Mesenteric fat pad (tissue), 1 donor: ENCODE measurements around the gene TMEM87A. TPM values are rescaled to one million over a fixed set of nuclear protein-coding genes. Genes with fewer than 3 reads are reported as not detected.
"Not testable (repeated sequence)": the region's sequence is repeated elsewhere in the genome, so short reads cannot be mapped to it uniquely, and the experiment has no call there.

ENCODE experiments used
- DNase-seq: peaks from one replicate; pipeline ENCODE4 v3.0.0-alpha.2; 2020; ENCODE audit warnings: low spot score
- total RNA-seq: library from RNA; stranded (reverse); fragmentation: NEBNext Ultra II Directional; extraction: Animal tissue kit (Norgen Biotek cat#: 25700); gene quantifications from one replicate; pipeline ENCODE4 v1.2.1, GENCODE V29; 2021
- donor health status: DM: yes; HTN: yes; CAD: no.

TMEM87A gene
- total RNA-seq, 1 donor from 2014 or later, result 49.4 TPM

DNA sequence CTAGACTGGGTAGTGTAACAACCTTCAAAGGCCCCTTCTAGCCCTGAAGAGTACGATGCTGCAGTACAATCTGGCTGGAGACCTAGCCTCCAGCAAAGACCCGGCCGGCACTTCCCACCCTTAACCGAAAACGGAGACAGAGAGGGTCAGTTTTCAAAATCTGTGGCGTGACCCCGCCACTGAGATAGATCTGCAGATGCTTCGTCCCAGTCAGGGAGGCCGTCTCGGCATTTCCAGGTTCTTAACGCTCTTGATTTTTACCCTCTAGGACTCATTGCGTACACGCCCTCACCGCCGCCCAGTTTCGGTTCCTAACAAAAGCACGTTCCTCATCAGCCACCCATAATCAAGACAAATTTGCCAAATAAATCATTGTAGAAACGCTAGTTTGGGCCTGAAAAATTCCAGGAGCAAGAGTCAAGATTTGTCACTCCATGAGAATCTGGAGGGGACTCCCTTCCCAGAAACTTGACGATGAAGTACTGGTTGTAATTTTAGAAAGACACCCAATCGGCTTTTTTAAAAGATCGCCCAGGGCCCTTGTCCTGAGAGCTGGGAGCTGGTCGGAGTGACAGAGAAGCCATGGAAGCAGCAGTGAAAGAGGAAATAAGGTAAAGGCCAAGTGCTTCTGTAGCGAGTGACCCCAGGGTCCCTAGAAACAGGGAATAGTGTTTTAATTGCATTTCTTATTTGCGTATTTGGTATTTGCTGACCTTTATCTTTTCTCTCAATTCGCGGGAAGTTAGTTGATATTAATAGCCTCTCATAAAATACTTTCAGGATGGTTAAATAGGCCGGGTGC, 868 bp upstream of the TMEM87A start:
- DNase-seq, result peak; percentile 92

DNA sequence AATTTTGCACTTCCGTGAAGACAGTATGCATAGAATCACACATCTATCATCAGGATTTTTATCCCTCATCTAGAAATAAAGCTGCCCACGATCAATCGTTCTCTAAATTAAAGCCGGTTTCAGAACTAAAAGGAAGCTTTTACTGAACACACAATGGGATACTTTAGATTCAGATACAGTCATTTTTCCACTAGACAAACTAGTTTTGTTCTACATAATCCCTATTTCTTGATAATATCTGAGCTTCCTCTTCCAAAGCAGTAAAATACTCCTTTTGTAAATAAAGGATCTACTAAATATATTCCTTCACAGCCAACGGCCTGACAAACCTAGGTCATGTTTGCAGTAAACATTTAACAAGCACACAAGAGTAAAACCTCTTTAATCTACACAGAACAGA, 2.2 kb downstream of the TMEM87A start:
- DNase-seq, result no peak

DNA sequence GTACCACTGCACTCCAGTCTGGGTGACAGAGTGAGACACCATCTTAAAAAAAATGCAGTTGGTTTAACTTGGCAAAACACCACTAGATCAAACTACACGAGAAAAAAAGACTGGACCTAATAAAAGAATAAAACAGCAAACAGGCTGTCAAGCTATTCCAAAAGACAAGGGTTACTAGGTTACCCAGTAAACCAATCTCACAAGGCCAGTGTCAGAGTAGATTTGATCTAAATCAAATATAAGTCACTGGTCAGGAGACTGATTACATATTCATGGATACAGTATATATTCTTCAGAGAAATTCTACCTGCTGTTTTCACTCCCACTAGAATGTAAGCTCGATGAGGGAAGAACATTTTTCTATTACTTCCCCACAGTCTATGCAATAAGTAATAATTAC, 2.7 kb downstream of the TMEM87A start:
- DNase-seq, result no peak

DNA sequence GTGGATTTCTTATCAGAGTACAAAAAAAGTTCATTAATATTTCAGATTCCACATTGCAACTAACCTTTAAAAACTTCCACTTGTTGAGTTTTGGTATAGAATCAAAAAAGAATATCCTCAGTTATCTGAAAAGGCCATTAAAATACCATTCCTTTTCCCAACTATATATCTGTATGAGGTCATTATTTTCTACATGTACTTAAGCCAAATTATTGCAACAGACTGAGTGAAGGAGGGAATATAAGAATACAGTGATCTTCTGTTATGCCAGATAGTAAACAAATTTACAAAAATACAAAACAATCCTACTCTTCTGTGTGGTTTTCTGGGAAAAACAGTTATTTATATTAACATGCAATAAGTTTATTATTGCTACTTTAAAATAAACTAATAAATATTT, 5.9 kb downstream of the TMEM87A start:
- DNase-seq, result no peak

DNA sequence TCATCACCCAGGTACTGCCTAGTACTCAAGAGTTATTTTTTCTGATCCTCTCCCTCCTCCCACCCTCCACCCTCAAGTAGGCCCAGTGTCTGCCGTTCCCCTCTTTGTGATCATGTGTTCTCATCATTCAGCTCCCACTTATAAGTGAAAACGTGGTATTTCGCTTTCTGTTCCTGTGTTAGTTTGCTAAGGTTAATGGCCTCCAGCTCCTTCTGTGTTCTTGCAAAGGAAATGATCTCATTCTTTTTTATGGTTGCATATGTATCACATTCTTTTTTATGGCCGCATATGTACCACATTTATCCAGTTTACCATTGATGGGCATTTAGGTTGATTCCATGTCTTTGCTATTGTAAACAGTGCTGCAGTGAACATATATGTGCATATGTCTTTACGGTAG, 8.4 kb downstream of the TMEM87A start:
- DNase-seq, result no peak

DNA sequence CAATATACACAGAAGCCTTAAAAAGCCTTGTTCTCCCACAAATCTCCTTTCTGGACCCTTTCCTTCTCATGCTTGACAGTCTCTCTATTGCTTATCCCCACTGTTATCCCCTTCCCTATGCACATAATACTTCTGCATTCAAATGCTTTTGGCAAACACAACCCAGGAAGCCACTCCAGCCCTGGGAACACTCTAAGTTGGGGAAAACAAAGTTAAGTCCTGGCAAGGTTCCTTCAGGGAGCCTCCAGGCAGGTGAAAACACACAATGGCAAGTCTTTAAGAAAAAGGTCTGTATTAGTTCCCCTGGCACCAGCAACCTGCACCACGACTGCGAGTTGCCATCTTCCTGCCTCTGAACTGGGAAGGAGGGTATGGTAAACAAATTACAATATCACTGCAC, 19.9 kb downstream of the TMEM87A start:
- no peak for DNase-seq

DNA sequence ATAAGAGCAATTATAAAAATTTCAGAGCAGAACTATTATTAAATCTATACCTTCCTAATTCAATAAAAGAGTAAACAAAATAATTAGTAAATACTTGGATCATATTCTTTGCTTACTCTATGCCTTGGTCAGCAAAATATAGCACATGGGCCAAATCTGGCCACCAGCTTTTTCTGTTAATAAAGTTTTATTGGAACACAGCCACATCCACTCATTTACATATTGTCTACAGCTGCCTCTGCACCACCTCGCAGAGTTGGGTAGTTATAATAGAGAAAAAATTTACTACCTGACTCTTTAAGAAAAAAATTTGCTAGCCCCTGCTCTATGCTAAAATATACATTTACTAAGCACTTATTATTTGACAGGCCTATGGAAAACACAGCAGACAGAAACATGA, 32.4 kb downstream of the TMEM87A start:
- no peak for DNase-seq

DNA sequence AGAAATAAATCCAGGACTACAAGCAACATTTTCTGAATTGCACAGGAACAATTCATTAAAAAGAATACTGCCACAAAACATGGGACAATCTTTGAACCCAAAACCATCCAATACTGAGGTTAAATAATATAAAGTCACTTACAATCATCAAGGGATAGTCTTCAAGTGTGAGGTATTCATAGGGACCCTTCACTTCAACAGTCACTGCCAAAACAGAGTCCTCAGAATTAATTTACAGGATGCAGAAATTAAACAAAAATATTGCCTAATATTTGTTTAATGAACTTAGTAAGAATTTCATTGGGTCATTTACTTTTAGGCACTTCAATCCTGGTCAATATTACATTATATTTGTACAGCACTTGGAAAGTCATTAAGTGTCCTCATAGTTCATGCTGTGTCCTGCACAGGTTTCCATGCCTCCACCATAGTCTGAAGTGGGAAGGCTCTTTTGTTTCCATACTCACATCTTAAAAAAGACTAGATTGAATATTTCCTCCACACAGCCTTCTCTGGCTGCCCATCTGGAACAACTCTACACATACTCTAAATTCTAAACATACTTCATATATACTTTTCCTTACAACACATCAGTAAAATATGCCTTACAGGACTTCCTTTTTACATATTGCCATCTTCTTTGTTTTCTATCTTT, 33.6 kb downstream of the TMEM87A start:
- DNase-seq, result no peak

DNA sequence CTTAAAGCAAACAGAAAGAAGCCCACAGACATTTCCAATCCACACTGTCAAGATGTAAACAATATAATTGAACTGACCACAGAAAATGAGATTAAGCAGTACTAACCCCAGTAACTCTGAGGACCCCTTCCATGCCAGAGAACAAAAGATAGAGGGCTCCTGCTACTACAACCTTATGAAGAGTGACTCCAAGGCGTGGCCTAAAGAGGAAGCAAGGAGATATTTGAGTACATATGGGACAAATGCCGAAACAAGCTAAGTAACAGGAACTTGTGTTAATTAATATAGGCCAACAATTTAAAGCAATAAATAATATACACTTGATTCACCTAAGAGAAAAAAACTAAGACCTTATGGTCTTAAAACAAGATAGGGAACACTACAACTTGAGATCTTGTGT, 40.1 kb downstream of the TMEM87A start:
- DNase-seq, result no peak

DNA sequence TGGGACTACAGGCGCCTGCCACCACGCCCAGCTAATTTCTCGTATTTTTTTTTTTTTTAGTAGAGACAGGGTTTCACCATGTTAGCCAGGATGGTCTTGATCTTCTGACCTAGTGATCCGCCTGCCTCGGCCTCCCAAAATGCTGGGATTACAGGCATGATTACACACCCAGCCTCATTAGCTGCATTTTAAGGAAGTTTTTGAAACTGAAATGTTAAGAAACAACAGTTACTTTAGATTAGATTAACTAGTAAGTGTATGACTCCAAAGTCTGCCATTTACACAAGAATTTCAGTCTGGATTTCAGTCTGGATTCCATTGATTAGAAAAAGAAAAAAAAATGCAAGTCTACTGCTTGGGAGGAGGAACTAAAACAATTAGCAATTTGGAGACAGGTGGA, 40.6 kb downstream of the TMEM87A start:
- DNase-seq, result no peak

DNA sequence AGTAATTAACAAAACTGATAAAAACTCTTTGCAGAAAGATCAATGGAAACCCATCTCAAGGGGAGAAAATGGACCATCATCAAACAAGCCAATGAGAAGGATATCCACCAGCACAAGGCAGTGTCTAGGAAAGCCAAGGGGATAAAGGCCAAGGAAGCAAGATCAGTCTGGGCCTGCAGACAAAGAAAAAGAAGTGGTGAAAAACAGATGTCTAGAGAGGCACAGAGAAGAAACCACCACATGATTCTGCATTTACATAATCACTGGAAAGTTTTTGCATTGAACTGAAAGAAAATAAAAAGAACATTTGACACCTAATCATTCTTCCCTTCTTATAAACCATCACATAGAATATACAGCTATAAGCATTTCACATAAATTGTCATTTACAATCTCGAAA, 42.1 kb downstream of the TMEM87A start:
- DNase-seq, result no peak

DNA sequence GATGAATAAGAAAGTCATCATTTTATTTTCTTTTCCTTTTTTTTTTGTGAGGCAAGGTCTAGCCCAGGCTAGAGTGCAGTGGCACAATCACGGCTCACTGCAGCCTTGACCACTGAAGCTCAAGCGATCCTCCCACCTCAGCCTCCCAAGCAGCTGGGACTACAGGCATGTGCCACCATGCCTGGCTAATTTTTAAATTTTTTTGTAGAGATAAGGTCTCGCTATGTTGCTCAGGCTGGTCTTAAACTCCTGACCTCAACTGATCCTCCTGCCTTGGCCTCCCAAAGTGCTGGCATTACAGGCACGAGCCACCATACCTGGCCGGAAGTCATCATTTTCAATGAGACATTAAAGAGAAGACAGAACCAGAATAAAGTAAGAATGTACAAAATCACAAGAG, 44.3 kb downstream of the TMEM87A start:
- DNase-seq, result not testable (repeated sequence)

DNA sequence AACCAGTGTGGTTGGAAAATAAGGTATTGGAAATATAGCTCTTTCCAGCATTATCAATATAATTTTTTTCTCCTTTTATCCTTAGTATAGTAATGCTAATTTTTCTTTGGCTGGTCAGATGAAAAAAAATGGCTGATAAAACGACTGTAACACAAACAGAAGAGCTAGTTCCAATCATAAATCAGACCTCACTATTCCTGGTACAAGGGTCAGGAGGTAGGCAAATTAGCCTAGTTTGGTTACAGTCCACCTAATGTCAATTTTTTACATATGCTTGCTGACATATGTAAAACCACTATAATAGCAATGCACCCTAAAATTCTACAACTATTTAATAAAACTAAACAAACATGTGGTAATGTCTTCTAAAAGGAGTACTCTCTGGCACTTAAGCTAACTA, 45.2 kb downstream of the TMEM87A start:
- no peak for DNase-seq

DNA sequence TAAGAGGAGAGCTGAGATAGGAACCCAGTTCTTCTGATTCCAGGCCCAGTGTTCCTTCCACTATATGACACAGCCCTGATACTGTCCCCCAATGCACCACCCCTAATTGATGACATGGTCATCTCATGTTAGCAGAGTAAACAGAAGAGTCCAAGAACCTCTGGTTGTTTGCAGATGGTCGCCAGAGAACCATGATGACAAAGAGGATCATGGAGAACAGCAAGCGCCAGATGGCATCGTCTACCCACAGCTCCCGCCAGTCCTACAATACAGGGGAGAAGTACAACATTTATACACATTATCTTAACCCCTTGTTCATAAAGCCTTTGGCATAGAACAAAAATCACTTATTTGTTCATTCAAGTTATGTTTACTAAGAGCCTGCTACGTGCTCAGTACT, 46.6 kb downstream of the TMEM87A start:
- no peak for DNase-seq

DNA sequence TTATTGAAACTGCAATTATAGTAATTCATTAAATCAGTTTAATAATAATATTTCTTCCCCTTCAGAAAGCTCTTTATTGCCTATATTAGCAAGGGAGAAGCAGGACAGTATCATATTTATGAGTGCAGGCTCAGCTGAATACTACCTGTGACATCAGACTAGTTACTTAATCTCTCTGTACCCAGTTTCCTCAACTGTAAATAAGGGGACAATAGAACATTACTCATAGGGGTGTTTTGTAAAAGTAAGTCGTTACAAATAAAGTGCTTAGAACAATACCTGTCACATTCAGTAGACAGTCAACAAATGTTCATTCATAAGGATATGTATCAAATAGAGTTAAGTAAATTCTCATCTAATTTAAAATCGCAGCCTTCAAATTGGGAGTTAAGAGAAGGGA, 53.0 kb downstream of the TMEM87A start:
- no peak for DNase-seq

DNA sequence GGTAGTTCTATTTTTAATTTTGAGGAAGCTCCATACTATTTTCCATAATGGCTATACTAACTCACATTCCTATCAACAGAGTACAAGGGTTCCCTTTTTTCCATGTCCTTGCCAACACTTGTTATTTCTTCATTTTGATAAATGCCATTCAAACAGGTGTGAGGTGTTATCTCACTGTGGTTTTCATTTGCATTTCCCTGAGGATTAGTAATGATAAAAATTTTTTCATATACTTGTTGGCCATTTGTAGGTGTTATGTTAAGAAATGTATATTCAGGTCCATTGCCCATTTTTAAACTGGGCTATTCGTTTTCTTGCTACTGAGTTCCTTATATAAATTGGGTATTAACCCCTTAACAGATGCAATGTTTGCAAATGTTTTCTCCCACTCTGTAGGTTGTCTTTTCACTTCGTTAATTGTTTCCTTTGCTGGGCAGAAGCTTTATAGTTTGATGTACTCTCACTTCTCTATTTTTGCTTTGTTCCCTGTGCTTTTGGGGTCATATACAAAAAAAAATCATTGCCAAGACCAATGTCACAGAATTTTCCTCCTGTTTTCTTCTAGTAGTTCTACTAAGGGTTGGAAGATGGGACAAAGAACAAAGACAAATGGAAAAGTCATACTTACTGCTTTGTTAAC, 54.2 kb downstream of the TMEM87A start:
- no peak for DNase-seq

DNA sequence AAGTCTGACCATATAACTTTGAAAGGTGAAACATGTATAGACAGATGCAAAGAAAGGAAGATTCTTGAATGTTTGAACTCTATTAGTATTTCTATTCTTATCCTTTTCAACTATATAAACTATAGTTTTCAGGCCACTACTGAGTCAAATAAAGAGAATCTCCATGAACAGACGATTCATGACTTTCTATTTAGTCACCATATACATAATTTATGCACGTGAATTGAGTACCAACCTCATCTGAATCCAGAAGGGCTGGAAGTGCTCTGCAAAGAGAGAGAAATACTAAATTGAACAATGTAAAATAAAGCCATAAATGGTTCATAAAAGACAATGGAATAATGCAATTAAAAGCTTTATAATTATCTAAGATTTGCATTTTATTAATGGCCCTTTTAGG, 55.7 kb downstream of the TMEM87A start:
- DNase-seq, result no peak

DNA sequence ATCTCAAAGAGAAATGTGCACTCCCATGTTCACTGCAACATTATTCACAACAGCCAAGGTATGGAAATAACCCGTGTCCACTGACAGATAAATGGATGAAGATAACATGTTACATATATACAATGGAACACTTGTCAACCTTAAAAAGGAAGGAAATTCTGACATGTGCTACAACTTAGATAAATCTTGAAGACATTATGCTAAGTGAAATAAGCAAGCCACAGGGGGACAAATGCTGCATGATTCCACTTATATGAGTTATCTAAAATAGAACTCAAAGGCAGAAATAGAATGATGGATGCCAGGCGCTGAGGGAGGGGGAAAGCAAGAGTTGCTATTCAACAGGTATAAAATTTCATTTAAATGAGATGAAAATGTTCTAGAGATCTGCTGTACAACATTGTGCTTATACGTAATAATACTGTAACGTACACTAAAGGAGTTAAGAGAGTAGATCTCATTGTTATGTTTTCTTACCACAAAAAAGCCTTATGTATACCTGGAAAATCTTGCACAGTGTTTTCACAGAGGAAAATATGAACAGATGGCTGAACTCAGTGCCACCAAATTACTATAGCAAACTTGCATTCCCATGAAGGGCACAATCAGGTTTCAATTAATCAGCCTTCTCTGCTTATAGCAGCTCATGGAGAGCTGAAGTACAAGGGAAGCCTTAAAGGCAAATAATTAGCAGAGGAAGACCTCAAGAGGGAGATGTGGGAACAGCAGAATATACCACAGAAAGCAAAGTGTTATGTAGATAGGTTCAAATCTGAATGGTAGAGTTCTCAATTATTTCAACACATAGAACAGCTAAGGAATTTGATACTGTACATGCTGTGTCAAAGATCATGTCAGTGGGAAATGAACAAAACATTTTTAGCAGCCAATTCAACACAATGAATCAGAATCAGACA, 57.1 kb downstream of the TMEM87A start:
- no peak for DNase-seq

DNA sequence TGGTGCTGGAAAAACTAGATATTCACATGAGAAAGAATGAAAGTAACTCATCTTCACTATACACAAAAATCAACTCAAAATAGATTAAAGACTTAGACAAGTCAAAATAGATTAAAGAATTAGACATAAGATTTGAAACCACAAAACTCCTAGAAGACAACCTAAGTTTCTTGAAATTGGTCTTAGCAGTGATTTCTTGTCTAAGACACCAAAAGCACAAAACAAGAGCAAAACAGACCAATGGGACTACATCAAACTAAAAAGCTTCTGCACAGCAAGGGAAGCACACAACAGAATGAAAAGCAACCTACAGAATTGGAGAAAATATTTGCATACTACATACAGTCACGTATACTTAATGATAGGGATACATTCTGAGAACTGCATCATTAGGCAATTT, 58.6 kb downstream of the TMEM87A start:
- DNase-seq, result no peak

DNA sequence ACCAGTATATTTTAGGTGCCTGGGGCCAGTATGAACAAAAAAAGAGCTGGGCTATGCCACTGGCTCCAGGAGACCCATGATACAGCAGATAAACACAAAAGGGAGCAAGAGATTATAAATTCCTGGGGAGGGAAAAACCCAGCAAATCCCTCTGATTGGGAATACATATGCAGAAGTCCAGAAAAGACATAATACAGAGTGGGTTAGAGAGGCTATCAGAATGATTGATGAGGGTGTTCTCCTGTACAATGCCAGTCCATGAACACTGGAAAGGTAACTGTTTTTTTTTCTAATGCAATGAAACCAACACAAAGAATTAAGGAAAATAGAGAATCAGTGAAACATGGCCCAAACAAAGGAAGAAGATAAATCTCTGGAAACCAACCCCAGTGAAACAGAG, 59.7 kb downstream of the TMEM87A start:
- no peak for DNase-seq

DNA sequence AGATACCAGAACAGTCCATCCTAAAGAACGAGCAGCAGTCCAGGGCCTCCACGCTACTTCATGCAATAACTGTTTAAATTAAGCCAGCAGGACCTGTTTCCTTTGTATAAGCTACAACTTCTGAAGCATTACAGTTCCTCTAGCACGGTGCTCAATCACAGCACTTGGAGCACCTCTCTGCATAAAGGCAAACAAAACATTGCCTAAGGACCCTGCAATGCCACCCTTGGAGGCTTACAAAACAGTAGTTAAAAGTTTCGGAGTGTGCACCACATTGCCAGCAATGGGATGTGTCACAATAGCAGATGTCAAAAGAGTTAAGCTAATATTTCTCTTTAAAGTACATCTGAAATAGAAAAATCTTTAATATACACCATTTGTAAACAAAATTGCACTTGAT, 62.5 kb downstream of the TMEM87A start:
- DNase-seq, result no peak
